Left lung (tissue), 10 donors: Measurements from ENCODE around the gene SMC3. TPM values are rescaled to one million over a fixed set of nuclear protein-coding genes. Genes with fewer than 3 reads are reported as not detected.

ENCODE experiments used
- ATAC-seq: fragments of 200-7000 bp; cut with Tn5 transposase; one replicate; pipeline ENCODE4 v1.9.1; 2020; ENCODE audit warnings: moderate library complexity
- DNase-seq, 4 donors: peaks; one replicate each; pipeline ENCODE4 v3.0.0-alpha.2; 2013 to 2020
- H3K27ac ChIP-seq, 2 donors: fragments of 200-600 bp; sonication (generic) in 1 of 2; one replicate each; pipeline versions ENCODE4 v1.5.0 to v1.8.0; 2020 to 2021
- H3K27me3 ChIP-seq, 2 donors: fragments of 200-600 bp; sonication (generic) in 1 of 2; one replicate each; pipeline versions ENCODE4 v1.5.0 to v1.8.0; 2020 to 2021
- H3K36me3 ChIP-seq, 2 donors: fragments of 200-600 bp; sonication (generic) in 1 of 2; one replicate each; pipeline versions ENCODE4 v1.5.0 to v1.8.0; 2020 to 2021
- H3K4me1 ChIP-seq, 2 donors: fragments of 200-600 bp; one replicate each; pipeline ENCODE4 v1.8.0; 2021
- H3K4me3 ChIP-seq, 2 donors: fragments of 200-600 bp; sonication (generic) in 1 of 2; one replicate each; pipeline versions ENCODE4 v1.5.0 to v1.8.0; 2020 to 2021; ENCODE audit warnings: mild to moderate bottlenecking in 1 of 2
- H3K9me3 ChIP-seq, 2 donors: fragments of 200-600 bp; sonication (generic) in 1 of 2; one replicate each; pipeline versions ENCODE4 v1.5.0 to v1.8.0; 2020 to 2021
- intact Hi-C, 2 donors: fragments of 100-400 bp; cut with DNase I; formaldehyde crosslinking; loops; one replicate each; pipeline versions ENCODE4 v1.11.2 to v1.14.2; 2022
- polyA plus RNA-seq, 6 donors: library from polyadenylated mRNA; unstranded; fragments of 120-200 nt; gene quantifications; one replicate each; pipeline ENCODE4 v1.2.1, GENCODE V29; 2013; ENCODE audit not compliant: insufficient read length in 6 of 6
- total RNA-seq, 2 donors: library from RNA; stranded (reverse); fragmentation: NEBNext Ultra II Directional; extraction: Animal tissue kit (Norgen Biotek cat#: 25700); gene quantifications; one replicate each; pipeline ENCODE4 v1.2.1, GENCODE V29; 2021
- TF ChIP-seq, protein P1 (sequence below), 2 donors: fragments of 200-600 bp; sonication (generic) in 1 of 2; IDR thresholded peaks; one replicate each; pipeline versions ENCODE4 v1.5.0 to v1.8.0; 2021; ENCODE audit warnings: antibody characterized with exemption in 2 of 2
- donor health status: DM: no; HTN: yes; CAD: no.
- donor health status: DM: no; HTN: no; CAD: no.

Gene SMC3
- total and polyA plus RNA-seq, 8 donors: 26.6 to 94.4 (median 77.6) TPM

DNA sequence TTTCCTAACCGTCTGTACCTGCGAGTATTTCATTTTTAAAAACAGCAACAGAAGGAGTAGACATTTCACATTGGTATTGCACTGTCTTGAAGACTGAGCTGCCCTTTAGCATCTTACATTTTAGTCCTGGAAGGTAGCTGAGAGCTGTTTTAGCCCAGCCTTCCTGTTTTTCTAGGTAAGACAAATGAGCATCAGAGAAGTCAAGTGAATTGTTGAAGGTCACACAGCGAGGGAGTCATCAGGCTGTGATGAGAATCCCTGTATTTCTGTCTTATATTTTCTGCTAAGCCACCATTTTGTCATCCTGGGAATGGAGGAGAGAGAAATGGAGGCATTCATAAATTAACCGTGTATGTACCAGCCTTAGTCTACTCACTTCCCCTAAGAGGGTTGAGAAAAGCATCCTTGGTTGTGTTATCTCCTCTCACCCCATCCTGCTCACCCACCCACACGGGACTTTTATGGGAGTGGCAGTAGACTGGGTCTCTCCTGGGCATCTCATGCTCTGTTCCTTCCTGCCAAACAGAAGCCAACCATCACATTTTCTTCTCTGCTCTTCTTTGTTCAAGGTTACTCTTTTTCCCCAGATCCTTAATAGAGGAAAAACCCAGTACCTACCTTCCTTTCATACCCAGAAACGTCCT lies 85.1 kb downstream of the SMC3 start:
- intact Hi-C loops: no loop called here
- Histone ChIP-seq H3K9me3 (no peaks in the 10 kb centered on the region), H3K36me3 (no peaks in the 10 kb centered on the region), H3K27me3 (peaks cover 37 to 90% of the 10 kb centered on the region in 2 donors), H3K4me3 (no peak overlapping the region), H3K27ac (no peak overlapping the region), H3K4me1 (no peaks in the 10 kb centered on the region)
- ATAC-seq: no peak
- DNase-seq: no peak
- TF ChIP-seq, protein P1, sequence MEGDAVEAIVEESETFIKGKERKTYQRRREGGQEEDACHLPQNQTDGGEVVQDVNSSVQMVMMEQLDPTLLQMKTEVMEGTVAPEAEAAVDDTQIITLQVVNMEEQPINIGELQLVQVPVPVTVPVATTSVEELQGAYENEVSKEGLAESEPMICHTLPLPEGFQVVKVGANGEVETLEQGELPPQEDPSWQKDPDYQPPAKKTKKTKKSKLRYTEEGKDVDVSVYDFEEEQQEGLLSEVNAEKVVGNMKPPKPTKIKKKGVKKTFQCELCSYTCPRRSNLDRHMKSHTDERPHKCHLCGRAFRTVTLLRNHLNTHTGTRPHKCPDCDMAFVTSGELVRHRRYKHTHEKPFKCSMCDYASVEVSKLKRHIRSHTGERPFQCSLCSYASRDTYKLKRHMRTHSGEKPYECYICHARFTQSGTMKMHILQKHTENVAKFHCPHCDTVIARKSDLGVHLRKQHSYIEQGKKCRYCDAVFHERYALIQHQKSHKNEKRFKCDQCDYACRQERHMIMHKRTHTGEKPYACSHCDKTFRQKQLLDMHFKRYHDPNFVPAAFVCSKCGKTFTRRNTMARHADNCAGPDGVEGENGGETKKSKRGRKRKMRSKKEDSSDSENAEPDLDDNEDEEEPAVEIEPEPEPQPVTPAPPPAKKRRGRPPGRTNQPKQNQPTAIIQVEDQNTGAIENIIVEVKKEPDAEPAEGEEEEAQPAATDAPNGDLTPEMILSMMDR (IDR thresholded peaks at IDR 0.05): no peak

Other genes with a start within 250 kb of the SMC3 start
- 10 to 100 TPM; 11.3 to 18.8 TPM for gene DUSP5, start 69.8 kb upstream of the SMC3 start, total RNA-seq
- gene DUSP5, start 69.8 kb upstream of the SMC3 start, polyA plus RNA-seq: 10 to 100 TPM in 5 of 6 donors, 1 to 10 TPM in 1; 9.4 to 21.9 (median 20.9) TPM
- gene RBM20, start 76.6 kb downstream of the SMC3 start, total RNA-seq: under 1 TPM; 0.55 to 0.65 TPM
- 1 to 10 TPM in 4 of 6 donors, under 1 TPM in 2; 0.78 to 1.8 (median 1.4) TPM for gene RBM20, start 76.6 kb downstream of the SMC3 start, polyA plus RNA-seq